Liver (tissue), 9 donors: ENCODE data around the gene IQCH. TPM values are rescaled to one million over a fixed set of nuclear protein-coding genes. Genes with fewer than 3 reads are reported as not detected.

Experiments
- DNase-seq: peaks from one replicate; pipeline ENCODE4 v3.0.0-alpha.2; 2017; ENCODE audit warnings: low spot score
- H3K27ac ChIP-seq, 2 donors: one replicate each; pipeline ENCODE4 v1.7.0; 2013; ENCODE audit warnings: inconsistent platforms in 2 of 2, low read length in 2 of 2, control low read depth in 1 of 2, low read depth in 1 of 2, mild to moderate bottlenecking in 1 of 2
- H3K27me3 ChIP-seq, 4 donors: one replicate each; pipeline versions ENCODE4 v1.6.1 to v1.7.0; 2013; ENCODE audit warnings: low read length in 3 of 4, inconsistent platforms in 1 of 4, mild to moderate bottlenecking in 1 of 4, moderate library complexity in 1 of 4; ENCODE audit not compliant: control insufficient read depth in 4 of 4, insufficient read depth in 4 of 4
- H3K36me3 ChIP-seq, 4 donors: one replicate each; pipeline versions ENCODE4 v1.6.1 to v1.7.0; 2013; ENCODE audit warnings: low read length in 3 of 4, mild to moderate bottlenecking in 3 of 4, low read depth in 1 of 4, moderate library complexity in 1 of 4; ENCODE audit not compliant: control insufficient read depth in 4 of 4, insufficient read depth in 3 of 4
- H3K4me1 ChIP-seq, 4 donors: one replicate each; pipeline versions ENCODE4 v1.6.1 to v1.7.0; 2013; ENCODE audit warnings: low read length in 3 of 4, mild to moderate bottlenecking in 3 of 4, moderate library complexity in 1 of 4; ENCODE audit not compliant: control insufficient read depth in 4 of 4, insufficient read depth in 4 of 4
- H3K4me3 ChIP-seq, 3 donors: one replicate each; pipeline versions ENCODE4 v1.6.1 to v1.7.0; 2013; ENCODE audit warnings: low read length in 3 of 3, control low read depth in 1 of 3, low read depth in 1 of 3, mild to moderate bottlenecking in 1 of 3
- H3K9ac ChIP-seq, 2 donors: one replicate each; pipeline ENCODE4 v1.7.0; 2013; ENCODE audit warnings: low read length in 2 of 2, mild to moderate bottlenecking in 2 of 2, moderate library complexity in 2 of 2, control low read depth in 1 of 2, low read depth in 1 of 2
- H3K9me3 ChIP-seq, 4 donors: one replicate each; pipeline versions ENCODE4 v1.6.1 to v1.7.0; 2013; ENCODE audit warnings: low read length in 3 of 4; ENCODE audit not compliant: control insufficient read depth in 4 of 4
- ATF3 ChIP-seq: IDR thresholded peaks from 2 replicates; pipeline ENCODE4 v1.6.1; 2016; ENCODE audit warnings: antibody characterized with exemption
- EGR1 ChIP-seq, 2 donors: IDR thresholded peaks; 2 replicates each; pipeline ENCODE4 v1.6.1; 2016 to 2018; ENCODE audit warnings: antibody characterized with exemption in 2 of 2, low read depth in 2 of 2
- FOXA2 ChIP-seq: IDR thresholded peaks from 2 replicates; pipeline ENCODE4 v1.6.1; 2016; ENCODE audit warnings: antibody characterized with exemption
- GABPA ChIP-seq, 2 donors: IDR thresholded peaks in 1 of 2; conservative IDR thresholded peaks in 1 of 2; 2 replicates each; pipeline ENCODE4 v1.6.1; 2016; ENCODE audit warnings: antibody characterized with exemption in 2 of 2, mild to moderate bottlenecking in 1 of 2, moderate library complexity in 1 of 2
- HNF4A ChIP-seq, 2 donors: conservative IDR thresholded peaks; 2 replicates each; pipeline ENCODE4 v1.6.1; 2016; ENCODE audit warnings: antibody characterized with exemption in 2 of 2, mild to moderate bottlenecking in 2 of 2
- HNF4G ChIP-seq: IDR thresholded peaks from 2 replicates; pipeline ENCODE4 v1.6.1; 2016; ENCODE audit warnings: antibody characterized with exemption
- JUND ChIP-seq, 2 donors: IDR thresholded peaks; 2 replicates each; pipeline ENCODE4 v1.6.1; 2016; ENCODE audit warnings: antibody characterized with exemption in 2 of 2
- MAX ChIP-seq: IDR thresholded peaks from 2 replicates; pipeline ENCODE4 v1.6.1; 2016; ENCODE audit warnings: antibody characterized with exemption
- NR2F2 ChIP-seq: IDR thresholded peaks from 2 replicates; pipeline ENCODE4 v1.6.1; 2016; ENCODE audit warnings: antibody characterized with exemption
- RAD21 ChIP-seq, 2 donors: IDR thresholded peaks; 2 replicates each; pipeline ENCODE4 v1.6.1; 2016; ENCODE audit warnings: antibody characterized with exemption in 2 of 2, mild to moderate bottlenecking in 2 of 2
- REST ChIP-seq: IDR thresholded peaks from 2 replicates; pipeline ENCODE4 v1.6.1; 2016; ENCODE audit warnings: antibody characterized with exemption, mild to moderate bottlenecking
- RXRA ChIP-seq, 2 donors: IDR thresholded peaks; 2 replicates each; pipeline ENCODE4 v1.6.1; 2017 to 2018; ENCODE audit warnings: antibody characterized with exemption in 2 of 2, mild to moderate bottlenecking in 1 of 2
- SP1 ChIP-seq: IDR thresholded peaks from 2 replicates; pipeline ENCODE4 v1.6.1; 2018; ENCODE audit warnings: antibody characterized with exemption, mild to moderate bottlenecking
- TAF1 ChIP-seq: conservative IDR thresholded peaks from 2 replicates; pipeline ENCODE4 v1.6.1; 2016; ENCODE audit warnings: antibody characterized with exemption, mild to moderate bottlenecking
- YY1 ChIP-seq: IDR thresholded peaks from 2 replicates; pipeline ENCODE4 v1.6.1; 2016; ENCODE audit warnings: antibody characterized with exemption, mild to moderate bottlenecking
- ZBTB33 ChIP-seq: IDR thresholded peaks from 2 replicates; pipeline ENCODE4 v1.6.1; 2016; ENCODE audit warnings: antibody characterized with exemption
- whole genome bisulfite sequencing: extraction: QIAGEN DNeasy Blood & Tissue Kit; methylation state at CpG from one replicate; pipeline ENCODE4 v1.1.7; 2013; 5-methylcytosine and 5-hydroxymethylcytosine counted together
- polyA plus RNA-seq, 2 donors: library from polyadenylated mRNA; stranded (reverse) in 1 of 2; unstranded in 1 of 2; fragments of 200-250 nt in 1 of 2; fragments of >200 nt in 1 of 2; fragmentation: Nextera tagmentation in 1 of 2; extraction: Ambion mirVana in 1 of 2; gene quantifications; one replicate each; pipeline versions ENCODE4 v1.2.1 to v1.2.3, GENCODE V29; 2013 to 2015
- total RNA-seq, 2 donors: library from RNA; depleted of rRNA; stranded (reverse); fragments of >200 nt; gene quantifications; one replicate each; pipeline ENCODE4 v1.2.3, GENCODE V29; 2014
- donor health status: healthy.
- donor health status: healthy.
- donor health status: healthy.
- donor health status: healthy.
- donor health status: healthy.

Gene IQCH
- total and polyA plus RNA-seq, 4 donors = 0.23 to 1.6 (median 0.86) TPM

GRCh38 chr15:67225336-67225735 lies 29.2 kb upstream of the IQCH start:
- Histone ChIP-seq H3K4me3 (no peak overlapping the region), H3K36me3 (peaks cover 0 to 4% (median under 1%) of the 10 kb centered on the region in 4 donors), H3K9ac (no peak overlapping the region), H3K27me3 (no peaks in the 10 kb centered on the region), H3K4me1 (no peaks in the 10 kb centered on the region), H3K27ac (no peak overlapping the region), H3K9me3 (no peaks in the 10 kb centered on the region)
- over 99% methylated on average over 2 of the region's 2 CpGs for WGBS
- no peak for DNase-seq
- TF ChIP-seq SP1 (no peak), RXRA (IDR thresholded peaks at IDR 0.05) (no peak), NR2F2 (no peak), TAF1 (no peak), HNF4G (no peak), HNF4A (conservative IDR thresholded peaks at IDR 0.05) (no peak), FOXA2 (no peak)

- Histone ChIP-seq H3K4me1 (no peaks in the 10 kb centered on the region), H3K9ac (no peak overlapping the region), H3K4me3 (no peak overlapping the region), H3K9me3 (no peaks in the 10 kb centered on the region), H3K36me3 (peaks cover 1 to 8% (median 7%) of the 10 kb centered on the region in 4 donors), H3K27ac (no peak overlapping the region), H3K27me3 (no peaks in the 10 kb centered on the region)
- TF ChIP-seq RXRA (IDR thresholded peaks at IDR 0.05) (no peak), SP1 (no peak), GABPA (IDR thresholded peaks at IDR 0.05 in 1 of 2, conservative IDR thresholded peaks at IDR 0.05 in 1 of 2) (no peak), REST (no peak), RAD21 (IDR thresholded peaks at IDR 0.05) (no peak), JUND (IDR thresholded peaks at IDR 0.05) (no peak), TAF1 (no peak), EGR1 (IDR thresholded peaks at IDR 0.05; ENCODE audit: low read depth in 2 of 2) (no peak), ATF3 (no peak)
- 93% methylated on average over 1 of the region's 1 CpG for WGBS
- no peak for DNase-seq
Observed at GRCh38 chr15:67227431-67227830, 27.2 kb upstream of the IQCH start.

- H3K9ac ChIP-seq = no peak overlapping the region
- DNase-seq = no peak
- no peak overlapping the region for H3K27ac ChIP-seq
- no peaks in the 10 kb centered on the region for H3K4me1 ChIP-seq
- H3K4me3 ChIP-seq = no peak overlapping the region
- H3K36me3 ChIP-seq = peaks cover 1 to 8% (median 7%) of the 10 kb centered on the region in 4 donors
- WGBS = 100% methylated on average over 1 of the region's 1 CpG
- no peaks in the 10 kb centered on the region for H3K9me3 ChIP-seq
- no peaks in the 10 kb centered on the region for H3K27me3 ChIP-seq
- TF ChIP-seq TAF1 = no peak
- no peak for TF ChIP-seq YY1
- no peak for TF ChIP-seq ZBTB33
- no peak for TF ChIP-seq HNF4A (conservative IDR thresholded peaks at IDR 0.05)
- TF ChIP-seq RXRA (IDR thresholded peaks at IDR 0.05) = no peak
- TF ChIP-seq ATF3 = no peak
- TF ChIP-seq FOXA2 = no peak
- TF ChIP-seq NR2F2 = no peak
- TF ChIP-seq REST = no peak
- TF ChIP-seq JUND (IDR thresholded peaks at IDR 0.05) = no peak
- no peak for TF ChIP-seq HNF4G
- TF ChIP-seq MAX = no peak
- no peak for TF ChIP-seq RAD21 (IDR thresholded peaks at IDR 0.05)
Observed at GRCh38 chr15:67227846-67228245, 26.7 kb upstream of the IQCH start.
